Lung (tissue), 12 donors: Measurements from ENCODE around the gene TIE1. TPM values are rescaled to one million over a fixed set of nuclear protein-coding genes. Genes with fewer than 3 reads are reported as not detected.
A peak's percentile ranks its signal among the peaks of the same experiment; 100 is the strongest.

Experiments used
- ATAC-seq: fragments of 200-7000 bp; cut with Tn5 transposase; one replicate; pipeline ENCODE4 v1.9.1; 2020; ENCODE audit warnings: moderate number of reproducible peaks; ENCODE audit not compliant: insufficient read depth, low FRiP score
- DNase-seq, 3 donors: peaks; one replicate each; pipeline ENCODE4 v3.0.0-alpha.2; 2013 to 2017
- H3K27ac ChIP-seq, 2 donors: one replicate each; pipeline ENCODE4 v1.5.1; 2013; ENCODE audit warnings: mild to moderate bottlenecking in 2 of 2, moderate library complexity in 2 of 2, control low read depth in 1 of 2, inconsistent platforms in 1 of 2, low read depth in 1 of 2, low read length in 1 of 2
- H3K27me3 ChIP-seq, 3 donors: one replicate each; pipeline ENCODE4 v1.5.1; 2013; ENCODE audit warnings: low read length in 2 of 3; ENCODE audit not compliant: control insufficient read depth in 3 of 3, insufficient read depth in 3 of 3
- H3K36me3 ChIP-seq, 4 donors: one replicate each; pipeline ENCODE4 v1.5.1; 2013; ENCODE audit warnings: low read length in 4 of 4, mild to moderate bottlenecking in 1 of 4, moderate library complexity in 1 of 4; ENCODE audit not compliant: control insufficient read depth in 4 of 4, insufficient read depth in 4 of 4
- H3K4me1 ChIP-seq, 5 donors: one replicate each; pipeline ENCODE4 v1.5.1; 2013; ENCODE audit warnings: low read length in 5 of 5, mild to moderate bottlenecking in 2 of 5, moderate library complexity in 1 of 5; ENCODE audit not compliant: control insufficient read depth in 5 of 5, insufficient read depth in 5 of 5
- H3K4me3 ChIP-seq: one replicate; pipeline ENCODE4 v1.5.1; 2013; ENCODE audit warnings: mild to moderate bottlenecking, control low read depth, moderate library complexity
- H3K9ac ChIP-seq, 2 donors: one replicate each; pipeline ENCODE4 v1.5.1; 2013; ENCODE audit warnings: low read length in 2 of 2, control low read depth in 1 of 2; ENCODE audit not compliant: insufficient read depth in 1 of 2
- H3K9me3 ChIP-seq, 4 donors: one replicate each; pipeline ENCODE4 v1.5.1; 2013; ENCODE audit warnings: low read length in 3 of 4, mild to moderate bottlenecking in 1 of 4, moderate library complexity in 1 of 4; ENCODE audit not compliant: control insufficient read depth in 4 of 4, insufficient read depth in 3 of 4
- WGBS, 2 donors: extraction: QIAGEN DNeasy Blood & Tissue Kit; methylation state at CpG; one replicate each; pipeline ENCODE4 v1.1.7; 2013; 5-methylcytosine and 5-hydroxymethylcytosine counted together
- polyA plus RNA-seq, 2 donors: library from polyadenylated mRNA; stranded (reverse); fragments of 200-250 nt; gene quantifications; one replicate each; pipeline ENCODE4 v1.2.1, GENCODE V29; 2013
- total RNA-seq, 2 donors: library from RNA; depleted of rRNA in 1 of 2; stranded (reverse); fragments of >200 nt in 1 of 2; gene quantifications; one replicate each; pipeline ENCODE4 v1.2.1, GENCODE V29; 2014 to 2021
- TF ChIP-seq, protein P1 (sequence below): IDR thresholded peaks from 2 replicates; pipeline ENCODE4 v1.5.1; 2012; ENCODE audit warnings: mild to moderate bottlenecking; ENCODE audit errors: control extremely low read depth, extremely low read depth
- donor health status: control.
- donor health status: control.
- donor health status: Bipolar disorder and iron deficiency.
- donor health status: healthy.
- donor health status: DM: yes; HTN: yes; CAD: no.

TIE1 gene
- total and polyA plus RNA-seq, 4 donors = 20.5 to 133 (median 42.1) TPM

GRCh38 chr1:43345120-43345519 is 44.3 kb downstream of the TIE1 start:
- H3K27me3 ChIP-seq = peaks cover 0 to 5% (median 0%) of the 10 kb centered on the region in 3 donors
- H3K4me1 ChIP-seq = peaks cover 0 to 15% (median 3%) of the 10 kb centered on the region in 5 donors
- H3K9ac ChIP-seq = no peak overlapping the region
- ATAC-seq (no peak), DNase-seq (no peak)
- no peak overlapping the region for H3K4me3 ChIP-seq
- H3K27ac ChIP-seq = peak overlapping the region in 1 of 2 donors; percentile 82
- TF ChIP-seq, protein P1, sequence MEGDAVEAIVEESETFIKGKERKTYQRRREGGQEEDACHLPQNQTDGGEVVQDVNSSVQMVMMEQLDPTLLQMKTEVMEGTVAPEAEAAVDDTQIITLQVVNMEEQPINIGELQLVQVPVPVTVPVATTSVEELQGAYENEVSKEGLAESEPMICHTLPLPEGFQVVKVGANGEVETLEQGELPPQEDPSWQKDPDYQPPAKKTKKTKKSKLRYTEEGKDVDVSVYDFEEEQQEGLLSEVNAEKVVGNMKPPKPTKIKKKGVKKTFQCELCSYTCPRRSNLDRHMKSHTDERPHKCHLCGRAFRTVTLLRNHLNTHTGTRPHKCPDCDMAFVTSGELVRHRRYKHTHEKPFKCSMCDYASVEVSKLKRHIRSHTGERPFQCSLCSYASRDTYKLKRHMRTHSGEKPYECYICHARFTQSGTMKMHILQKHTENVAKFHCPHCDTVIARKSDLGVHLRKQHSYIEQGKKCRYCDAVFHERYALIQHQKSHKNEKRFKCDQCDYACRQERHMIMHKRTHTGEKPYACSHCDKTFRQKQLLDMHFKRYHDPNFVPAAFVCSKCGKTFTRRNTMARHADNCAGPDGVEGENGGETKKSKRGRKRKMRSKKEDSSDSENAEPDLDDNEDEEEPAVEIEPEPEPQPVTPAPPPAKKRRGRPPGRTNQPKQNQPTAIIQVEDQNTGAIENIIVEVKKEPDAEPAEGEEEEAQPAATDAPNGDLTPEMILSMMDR = no peak
- 60 to 62% methylated on average over 3 of the region's 3 CpGs for WGBS, 2 donors
- H3K36me3 ChIP-seq = no peaks in the 10 kb centered on the region
- H3K9me3 ChIP-seq = no peaks in the 10 kb centered on the region

GRCh38 chr1:43346636-43347035 is 45.9 kb downstream of the TIE1 start:
- no peak overlapping the region for H3K9ac ChIP-seq
- no peak for DNase-seq
- H3K27me3 ChIP-seq = peaks cover 0 to 5% (median 0%) of the 10 kb centered on the region in 3 donors
- WGBS, 2 donors = 93% methylated on average over 5 of the region's 5 CpGs
- H3K27ac ChIP-seq = peak overlapping the region in 1 of 2 donors; percentile 82
- ATAC-seq = no peak
- H3K9me3 ChIP-seq = no peaks in the 10 kb centered on the region
- TF ChIP-seq, protein P1 = no peak
- no peaks in the 10 kb centered on the region for H3K36me3 ChIP-seq
- H3K4me3 ChIP-seq = no peak overlapping the region
- H3K4me1 ChIP-seq = peaks cover 0 to 15% (median 3%) of the 10 kb centered on the region in 5 donors

DNA sequence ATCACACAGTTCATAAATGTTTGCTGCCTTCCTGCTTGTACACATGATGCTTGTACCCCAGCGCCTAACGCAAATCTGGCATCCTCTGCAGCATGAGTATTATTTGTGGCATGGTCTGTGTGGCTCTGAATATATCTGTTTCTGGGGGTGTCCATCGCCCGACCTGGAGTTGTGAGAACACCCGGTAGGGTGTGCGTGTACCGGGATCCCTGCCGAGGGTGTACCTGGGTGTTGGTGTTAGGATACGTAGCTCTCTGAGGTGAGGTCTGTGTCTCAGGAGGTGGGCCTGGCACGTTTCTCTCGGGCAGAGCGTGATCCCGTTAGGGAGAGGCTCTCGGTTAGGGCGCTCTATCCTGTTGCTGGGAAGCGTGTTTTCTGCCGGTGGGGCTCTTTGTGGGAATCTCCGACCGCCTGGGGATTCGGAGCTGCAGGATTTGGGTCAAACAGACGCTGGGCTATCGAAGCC is 47.6 kb downstream of the TIE1 start:
- WGBS, 2 donors = 43 to 61% methylated on average over 22 of the region's 22 CpGs
- peak; percentile 10 for ATAC-seq

More for the DNA sequence above, 47.6 kb downstream of the TIE1 start:
- peak in 2 of 3 donors; percentile 48 to 50 for DNase-seq
- TF ChIP-seq, protein P1 = no peak
- Histone ChIP-seq H3K27me3 (peaks cover 0 to 5% (median 0%) of the 10 kb centered on the region in 3 donors), H3K4me1 (peaks cover 0 to 15% (median 4%) of the 10 kb centered on the region in 5 donors), H3K9ac (peak overlapping the region in 1 of 2 donors; percentile 14), H3K36me3 (no peaks in the 10 kb centered on the region), H3K9me3 (no peaks in the 10 kb centered on the region), H3K27ac (peak overlapping the region; percentile 69 to 93), H3K4me3 (peak overlapping the region; percentile 15)
